Keratinocyte (primary cell): Measurements from ENCODE around the gene TBC1D3B. TPM values are rescaled to one million over a fixed set of nuclear protein-coding genes. Genes with fewer than 3 reads are reported as not detected.
"Not testable (repeated sequence)": the region's sequence is repeated elsewhere in the genome, so short reads cannot be mapped to it uniquely, and the experiment has no call there.

ENCODE experiments used
- DNase-seq: peaks from one replicate; pipeline ENCODE4 v3.0.0-alpha.2; 2011; ENCODE audit warnings: low read depth, missing footprints, low spot score
- FAIRE-seq: peaks from 2 replicates; lab custom pipeline; 2011; peaks lifted over from hg19 to GRCh38; lab: Jason Lieb, UNC
- H2AFZ ChIP-seq: 2 replicates; pipeline ENCODE4 v1.6.0; 2012; ENCODE audit warnings: low read length, control low read depth, inconsistent platforms; ENCODE audit not compliant: control insufficient read depth
- H3K27ac ChIP-seq: 2 replicates; pipeline ENCODE4 v1.5.1; 2011; ENCODE audit warnings: low read length; ENCODE audit not compliant: control insufficient read depth, insufficient read depth
- H3K27me3 ChIP-seq: 3 replicates; pipeline ENCODE4 v1.6.0; 2011; ENCODE audit warnings: low read length; ENCODE audit not compliant: control insufficient read depth, insufficient read depth; ENCODE audit errors: extremely low read depth
- H3K36me3 ChIP-seq, 2 experiments: 2 replicates in 1 of 2; 3 replicates in 1 of 2; pipeline ENCODE4 v1.5.1; 2011; ENCODE audit warnings: low read length in 2 of 2, mild to moderate bottlenecking in 1 of 2; ENCODE audit not compliant: control insufficient read depth in 2 of 2, insufficient read depth in 2 of 2; ENCODE audit errors: extremely low read depth in 1 of 2
- H3K4me1 ChIP-seq: 3 replicates; pipeline ENCODE4 v1.5.1; 2011; ENCODE audit warnings: low read length; ENCODE audit not compliant: control insufficient read depth, insufficient read depth; ENCODE audit errors: extremely low read depth
- H3K4me2 ChIP-seq: 3 replicates; pipeline ENCODE4 v1.6.0; 2011; ENCODE audit warnings: low read depth, low read length; ENCODE audit not compliant: control insufficient read depth, insufficient read depth; ENCODE audit errors: extremely low read depth
- H3K4me3 ChIP-seq, 3 experiments: fragments of 200-600 bp in 1 of 3; sonication (generic) in 1 of 3; 2 replicates in 2 of 3; 3 replicates in 1 of 3; pipeline ENCODE4 v1.5.1; 2011 to 2016; ENCODE audit warnings: low read length in 3 of 3, mild to moderate bottlenecking in 3 of 3, control low read depth in 2 of 3, inconsistent platforms in 1 of 3, low read depth in 1 of 3, mixed read lengths in 1 of 3, mixed run types in 1 of 3, moderate library complexity in 1 of 3; ENCODE audit not compliant: control insufficient read depth in 2 of 3, insufficient read depth in 2 of 3; ENCODE audit errors: extremely low read depth in 1 of 3
- H3K79me2 ChIP-seq: 2 replicates; pipeline ENCODE4 v1.6.0; 2012; ENCODE audit warnings: low read length; ENCODE audit not compliant: control insufficient read depth, insufficient read depth
- H3K9ac ChIP-seq: 3 replicates; pipeline ENCODE4 v1.6.0; 2011; ENCODE audit warnings: low read length; ENCODE audit not compliant: control insufficient read depth, insufficient read depth; ENCODE audit errors: extremely low read depth
- H3K9me1 ChIP-seq: 3 replicates; pipeline ENCODE4 v1.6.0; 2011; ENCODE audit warnings: low read length; ENCODE audit not compliant: control insufficient read depth, insufficient read depth; ENCODE audit errors: extremely low read depth
- H3K9me3 ChIP-seq: 2 replicates; pipeline ENCODE4 v1.5.1; 2012; ENCODE audit warnings: low read depth, low read length; ENCODE audit not compliant: control insufficient read depth
- H4K20me1 ChIP-seq: 3 replicates; pipeline ENCODE4 v1.6.0; 2011; ENCODE audit warnings: low read length; ENCODE audit not compliant: control insufficient read depth, insufficient read depth; ENCODE audit errors: extremely low read depth
- EZH2 ChIP-seq: IDR thresholded peaks from one replicate; pipeline ENCODE4 v1.6.1; 2012; ENCODE audit warnings: inconsistent platforms, mild to moderate bottlenecking, low read length, moderate library complexity
- dilution Hi-C: fragments of 300-500 bp; cut with MboI; formaldehyde crosslinking; loops from one replicate; pipeline ENCODE4 v1.7.0; 2020; ENCODE audit warnings: low sequenced_read_pairs; ENCODE audit not compliant: extremely low pct_ligation_motif_present
- polyA plus RNA-seq, 5 experiments: library from polyadenylated mRNA; depleted of rRNA in 3 of 5; stranded (reverse) in 3 of 5; stranded (forward) in 1 of 5; unstranded in 1 of 5; fragments of >200 nt; gene quantifications; 1 replicate in 1 of 5; 2 replicates in 3 of 5; 3 replicates in 1 of 5; pipeline versions ENCODE4 v1.2.1 to v1.2.3, GENCODE V29; 2011 to 2012; ENCODE audit warnings: missing spikeins in 2 of 5, low read depth in 1 of 5, low replicate concordance in 1 of 5
- TF ChIP-seq, protein P1 (sequence below), 3 experiments: IDR thresholded peaks in 1 of 3; conservative IDR thresholded peaks in 1 of 3; optimal IDR thresholded peaks in 1 of 3; 2 replicates in 2 of 3; 3 replicates in 1 of 3; pipeline versions ENCODE3 to v1.5.1; 2011; ENCODE audit warnings: low read length in 3 of 3, mild to moderate bottlenecking in 3 of 3, moderate library complexity in 2 of 3, control low read depth in 1 of 3, inconsistent platforms in 1 of 3; ENCODE audit not compliant: insufficient read depth in 2 of 3; ENCODE audit errors: extremely low read depth in 1 of 3

The TBC1D3B gene
- polyA plus RNA-seq, 1 donor (not counting 4 experiments of a cell fraction or from before 2014, with no cell fraction given): 0.71 TPM

GRCh38 chr17:36203335-36203734 lies 26.9 kb upstream of the TBC1D3B start:
- Histone ChIP-seq H4K20me1 (no peaks in the 10 kb centered on the region), H3K4me1 (no peaks in the 10 kb centered on the region), H3K27me3 (no peaks in the 10 kb centered on the region), H3K27ac (no peak overlapping the region), H3K36me3 (no peaks in the 10 kb centered on the region), H3K4me3 (no peak overlapping the region), H2AFZ (no peak overlapping the region), H3K4me2 (no peak overlapping the region), H3K79me2 (no peaks in the 10 kb centered on the region), H3K9ac (no peak overlapping the region), H3K9me1 (no peaks in the 10 kb centered on the region), H3K9me3 (no peaks in the 10 kb centered on the region)
- dilution Hi-C loops: no loop called here
- TF ChIP-seq, protein P1, sequence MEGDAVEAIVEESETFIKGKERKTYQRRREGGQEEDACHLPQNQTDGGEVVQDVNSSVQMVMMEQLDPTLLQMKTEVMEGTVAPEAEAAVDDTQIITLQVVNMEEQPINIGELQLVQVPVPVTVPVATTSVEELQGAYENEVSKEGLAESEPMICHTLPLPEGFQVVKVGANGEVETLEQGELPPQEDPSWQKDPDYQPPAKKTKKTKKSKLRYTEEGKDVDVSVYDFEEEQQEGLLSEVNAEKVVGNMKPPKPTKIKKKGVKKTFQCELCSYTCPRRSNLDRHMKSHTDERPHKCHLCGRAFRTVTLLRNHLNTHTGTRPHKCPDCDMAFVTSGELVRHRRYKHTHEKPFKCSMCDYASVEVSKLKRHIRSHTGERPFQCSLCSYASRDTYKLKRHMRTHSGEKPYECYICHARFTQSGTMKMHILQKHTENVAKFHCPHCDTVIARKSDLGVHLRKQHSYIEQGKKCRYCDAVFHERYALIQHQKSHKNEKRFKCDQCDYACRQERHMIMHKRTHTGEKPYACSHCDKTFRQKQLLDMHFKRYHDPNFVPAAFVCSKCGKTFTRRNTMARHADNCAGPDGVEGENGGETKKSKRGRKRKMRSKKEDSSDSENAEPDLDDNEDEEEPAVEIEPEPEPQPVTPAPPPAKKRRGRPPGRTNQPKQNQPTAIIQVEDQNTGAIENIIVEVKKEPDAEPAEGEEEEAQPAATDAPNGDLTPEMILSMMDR (optimal IDR thresholded peaks at IDR 0.05 in 1 of 3, IDR thresholded peaks at IDR 0.05 in 1 of 3, conservative IDR thresholded peaks at IDR 0.05 in 1 of 3; ENCODE audit: extremely low read depth in 1 of 3, insufficient read depth in 2 of 3, low read length in 3 of 3): no peak
- TF ChIP-seq EZH2: no peak
- FAIRE-seq: no peak
- DNase-seq: no peak

DNA sequence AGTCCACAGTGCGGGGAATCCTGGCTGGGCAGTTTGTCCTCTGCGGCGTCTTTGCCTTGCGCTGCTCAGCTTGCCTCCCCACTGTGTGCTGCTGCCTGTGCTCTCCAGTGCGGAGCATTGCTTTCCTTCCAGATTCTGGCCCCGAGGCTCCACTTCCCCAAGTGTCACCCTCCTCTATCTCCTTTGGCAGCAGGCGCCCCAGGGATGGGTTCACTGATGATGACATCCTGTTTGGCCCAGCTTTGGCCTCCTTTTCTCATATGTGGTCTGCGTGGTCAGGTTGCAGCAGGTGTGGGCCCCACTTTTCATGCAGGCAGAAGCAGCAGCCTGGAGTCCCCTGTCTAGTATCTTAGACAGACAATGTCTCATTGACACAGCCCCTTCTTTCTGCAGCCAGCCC lies 25.1 kb upstream of the TBC1D3B start:
- H4K20me1 ChIP-seq, H3K36me3 ChIP-seq, H3K27ac ChIP-seq, H3K4me2 ChIP-seq, H3K9ac ChIP-seq, H3K4me1 ChIP-seq, H2AFZ ChIP-seq, H3K27me3 ChIP-seq, H3K4me3 ChIP-seq, DNase-seq, H3K9me1 ChIP-seq, H3K9me3 ChIP-seq, H3K79me2 ChIP-seq, dilution Hi-C loops, FAIRE-seq: not testable (repeated sequence)

- DNase-seq, H3K79me2 ChIP-seq, H3K9ac ChIP-seq, H3K27ac ChIP-seq, H2AFZ ChIP-seq, dilution Hi-C loops, H3K4me2 ChIP-seq, H3K9me1 ChIP-seq, FAIRE-seq, H3K27me3 ChIP-seq, H4K20me1 ChIP-seq, H3K4me3 ChIP-seq, H3K4me1 ChIP-seq, H3K9me3 ChIP-seq, H3K36me3 ChIP-seq: not testable (repeated sequence)
Measured at GRCh38 chr17:36201102-36201501, 24.7 kb upstream of the TBC1D3B start.
